Head of caudate nucleus (tissue), 42 donors: Measurements from ENCODE around the gene ZNF3.
"Not testable (repeated sequence)": the region's sequence is repeated elsewhere in the genome, so short reads cannot be mapped to it uniquely, and the experiment has no call there.

Experiments
- DNase-seq, 42 donors: peaks; one replicate each; pipeline versions ENCODE4 v3.0.0 to v3.0.0-alpha.2; 2020 to 2021; ENCODE audit warnings: mixed read lengths in 7 of 42
- intact Hi-C: fragments of 100-400 bp; cut with DNase I; formaldehyde crosslinking; loops from one replicate; pipeline ENCODE4 v1.15.0; 2022

The ZNF3 gene

DNA sequence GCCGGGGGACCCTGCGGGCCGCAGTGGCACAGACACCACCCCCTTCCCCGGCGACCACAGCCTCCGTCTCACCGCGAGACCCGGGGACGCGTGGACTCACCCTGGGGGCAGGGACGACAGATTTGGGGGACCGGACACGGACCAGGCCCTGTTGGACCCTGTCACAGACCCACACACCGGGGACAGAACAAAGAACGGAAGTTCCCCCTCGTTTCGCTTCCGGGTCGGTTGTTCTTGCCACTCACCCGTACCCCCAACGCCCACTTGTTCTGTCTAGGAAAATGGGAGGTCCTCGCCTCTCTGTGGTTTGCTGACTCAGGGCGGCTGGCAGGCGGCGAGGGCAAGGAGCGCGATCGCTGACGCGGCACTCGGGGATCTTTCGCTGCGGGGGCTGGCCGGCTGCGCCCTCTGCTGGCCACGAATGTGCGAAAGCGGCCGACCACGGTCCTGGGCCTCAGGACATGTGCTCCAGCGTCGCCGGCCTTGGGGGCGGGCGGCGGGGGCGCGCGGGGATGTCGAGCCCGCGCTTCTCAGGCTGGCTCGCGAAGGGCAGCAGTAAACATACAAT lies at the start of gene ZNF3:
Gene ZNF3 (minus strand): TSS at position 189 of the 568 bp plus-strand sequence. CDS start 4,366 bp downstream, outside the sequence.
- intact Hi-C loops, result no loop called here
- peak; percentile 97 to 100 (median 99) for DNase-seq

DNA sequence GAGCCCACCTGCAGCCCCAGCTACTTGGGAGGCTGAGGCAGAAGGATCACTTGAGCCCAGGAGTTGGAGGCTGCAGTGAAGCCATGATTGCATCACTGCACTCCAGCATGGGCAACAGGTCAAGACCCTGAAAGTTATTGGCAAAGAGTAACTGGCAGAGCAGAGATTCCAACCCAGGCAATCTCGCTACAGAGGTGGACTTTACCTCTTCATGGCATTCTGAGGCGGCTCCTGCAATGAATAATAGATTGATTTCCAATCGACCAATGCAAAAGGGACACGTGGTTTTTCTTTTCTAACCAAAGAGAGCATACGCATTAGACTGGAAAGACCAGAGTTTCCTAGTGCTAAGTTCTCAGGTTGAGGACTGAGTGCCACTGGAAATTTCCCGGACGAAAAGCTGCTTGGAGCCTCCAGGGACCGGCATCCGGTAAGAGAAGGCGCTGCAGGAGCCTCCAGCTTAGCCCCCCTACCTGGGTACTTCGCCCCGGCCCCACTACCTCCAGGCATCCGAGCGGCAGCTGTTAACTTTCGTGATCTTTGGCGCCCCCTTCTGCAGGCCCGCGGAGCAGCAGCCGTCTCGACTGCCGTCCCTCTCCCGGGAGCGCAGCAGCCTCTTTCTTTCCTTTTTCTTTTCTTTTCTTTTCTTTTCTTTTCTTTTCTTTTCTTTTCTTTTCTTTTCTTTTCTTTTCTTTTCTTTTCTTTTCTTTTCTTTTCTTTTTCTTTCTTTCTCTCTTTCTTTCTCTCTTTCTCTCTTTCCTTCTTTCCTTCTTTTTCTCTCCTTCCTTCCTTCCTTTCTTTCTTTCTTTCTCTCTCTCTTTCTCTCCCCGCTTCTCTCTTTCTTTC lies 49.3 kb upstream of the ZNF3 start:
- intact Hi-C loops, result no loop called here
- DNase-seq, result peak; percentile 46 to 94 (median 87)

DNA sequence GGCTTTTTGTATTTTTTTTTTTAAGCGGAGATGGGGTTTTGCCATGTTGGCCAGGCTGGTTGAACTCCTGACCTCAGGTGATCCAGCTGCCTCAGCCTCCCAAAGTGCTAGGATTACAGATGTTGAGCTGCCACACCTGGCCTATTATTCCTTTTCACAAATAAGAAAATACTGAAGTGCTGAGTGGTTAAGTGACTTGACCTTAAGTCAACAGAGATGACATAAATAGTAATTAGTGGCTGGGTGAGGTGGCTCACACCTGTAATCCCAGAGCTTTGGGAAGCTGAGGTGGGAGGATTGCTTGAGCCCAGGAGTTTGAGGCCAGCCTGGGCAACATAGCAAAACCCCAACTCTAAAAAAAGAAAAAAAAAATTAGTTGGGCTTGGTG lies 48.7 kb upstream of the ZNF3 start:
- intact Hi-C loops, DNase-seq: not testable (repeated sequence)

DNA sequence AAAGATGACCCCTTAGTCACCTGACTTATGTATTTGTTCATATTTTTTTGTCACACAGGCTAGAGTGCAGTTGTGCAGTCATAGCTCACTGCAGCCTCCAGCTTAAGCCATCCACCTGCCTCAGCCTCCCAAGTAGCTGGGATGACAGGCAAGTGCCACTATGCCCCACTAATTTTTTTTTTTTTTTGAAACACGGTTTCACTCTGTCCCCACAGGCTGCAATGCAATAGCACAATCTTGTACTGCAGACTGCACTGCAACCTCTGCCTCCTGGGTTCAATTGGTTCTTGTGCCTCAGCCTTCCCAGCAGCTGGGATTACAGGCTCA lies 47.1 kb upstream of the ZNF3 start:
- intact Hi-C loops, result no loop called here
- no peak for DNase-seq

DNA sequence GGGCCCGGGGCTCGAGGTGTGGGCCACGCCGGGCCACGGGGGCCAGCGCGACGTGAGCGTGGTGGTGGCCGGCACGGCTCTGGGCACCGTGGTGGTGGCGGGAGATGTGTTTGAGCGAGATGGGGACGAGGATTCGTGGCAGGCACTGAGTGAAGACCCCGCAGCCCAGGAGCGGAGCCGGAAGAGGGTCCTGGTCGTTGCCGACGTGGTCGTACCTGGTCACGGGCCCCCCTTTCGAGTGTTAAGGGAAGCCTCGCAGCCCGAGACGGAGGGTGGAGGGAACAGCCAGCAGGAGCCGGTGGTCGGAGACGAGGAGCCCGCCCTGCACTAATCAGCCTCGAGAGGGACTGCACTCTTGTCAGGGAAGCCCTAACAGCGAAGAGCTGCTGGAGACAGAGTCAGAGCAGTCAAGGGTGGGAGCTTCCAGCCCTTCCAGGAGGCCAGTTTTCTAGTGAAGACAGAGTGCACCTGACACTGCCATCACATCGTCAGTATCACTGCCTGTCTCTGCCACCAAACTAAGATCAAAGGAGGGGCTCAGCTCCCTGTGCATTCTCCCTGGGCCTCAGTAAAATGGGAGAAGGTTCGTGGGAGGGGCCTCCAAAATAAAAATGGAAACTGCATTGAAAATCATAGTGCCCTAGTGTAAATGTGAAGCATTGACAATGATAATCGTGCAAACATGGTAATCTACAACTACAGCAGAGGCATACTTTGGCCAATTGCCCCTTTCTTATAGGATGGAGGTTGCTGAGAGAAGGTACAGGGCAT lies 46.5 kb upstream of the ZNF3 start:
- DNase-seq, result peak in 27 of 42 donors; percentile 7 to 53 (median 26)
- intact Hi-C loops, result no loop called here

DNA sequence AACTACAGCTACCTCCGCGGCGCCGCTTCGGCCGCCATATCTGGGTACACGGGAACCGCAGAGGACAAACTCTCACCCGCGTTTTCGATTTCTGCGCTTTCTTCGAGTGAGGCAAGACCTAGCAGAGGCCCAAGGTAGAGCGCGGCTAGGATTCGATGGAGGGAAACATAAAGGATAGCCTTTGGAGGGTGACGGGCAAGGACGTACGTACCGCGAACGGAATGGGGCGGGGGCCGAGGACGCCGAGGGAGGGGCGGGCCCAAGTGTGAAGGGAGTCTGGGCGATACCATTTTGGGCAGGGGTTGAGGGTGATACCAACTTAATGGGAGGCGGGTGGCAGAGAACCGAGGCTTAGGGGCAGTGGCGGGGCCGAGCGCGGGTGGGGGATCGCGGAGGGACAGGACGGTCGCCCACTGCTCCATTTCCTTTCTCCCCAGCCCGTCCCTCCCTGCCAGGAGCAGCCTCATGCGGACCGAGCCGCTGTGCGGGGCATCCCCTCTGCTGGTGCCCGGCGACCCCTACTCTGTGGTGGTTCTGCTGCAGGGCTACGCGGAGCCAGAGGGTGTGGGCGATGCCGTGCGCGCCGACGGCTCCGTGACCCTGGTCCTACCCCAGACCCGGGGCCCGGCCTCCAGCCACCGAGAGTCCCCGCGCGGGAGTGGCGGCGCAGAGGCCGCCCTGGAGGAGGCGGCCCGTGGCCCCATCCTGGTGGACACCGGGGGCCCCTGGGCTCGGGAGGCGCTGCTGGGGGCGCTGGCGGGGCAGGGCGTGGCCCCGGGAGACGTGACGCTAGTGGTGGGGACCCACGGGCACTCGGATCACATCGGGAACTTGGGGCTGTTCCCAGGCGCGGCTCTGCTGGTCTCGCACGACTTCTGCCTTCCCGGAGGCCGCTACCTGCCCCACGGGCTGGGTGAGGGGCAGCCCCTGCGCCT lies 45.7 kb upstream of the ZNF3 start, which contains the start of gene MBLAC1:
Gene MBLAC1 (plus strand): TSS at position 37 of the 935 bp plus-strand sequence. CDS start 429 bp downstream, at position 466.
- intact Hi-C loops, result no loop called here
- DNase-seq, result peak; percentile 86 to 98 (median 94)

DNA sequence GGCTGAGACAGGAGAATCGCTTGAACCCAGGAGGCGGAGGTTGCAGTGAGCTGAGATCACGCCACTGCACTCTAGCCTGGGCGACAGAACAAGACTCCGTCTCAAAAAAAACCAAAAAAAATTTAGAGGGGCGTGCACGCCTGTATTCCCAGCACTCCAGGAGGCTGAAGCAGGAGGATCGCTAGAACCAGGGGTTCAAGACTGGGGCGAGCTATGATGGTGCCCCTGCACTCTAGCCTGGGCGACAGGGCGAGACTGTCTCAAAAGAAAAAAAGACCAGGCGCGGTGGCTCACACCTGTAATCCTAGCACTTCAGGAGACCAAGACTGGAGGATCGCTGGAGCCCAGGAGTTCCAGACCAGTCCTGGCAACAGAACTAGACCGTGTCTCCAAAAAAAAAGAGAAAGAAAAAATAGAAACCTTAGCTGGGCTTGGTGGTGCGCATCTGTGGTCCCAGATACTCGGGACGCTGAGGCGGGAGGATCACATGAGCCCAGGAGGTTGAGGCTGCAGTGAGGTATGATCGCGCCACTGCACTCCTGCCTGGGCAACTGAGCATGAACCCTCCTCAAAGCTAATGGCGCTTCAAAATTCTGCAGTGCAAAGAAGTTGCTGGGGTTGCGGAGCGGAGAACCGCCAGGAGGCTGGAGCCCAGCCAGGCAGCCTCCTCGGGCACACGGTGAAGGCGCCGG lies 44.9 kb upstream of the ZNF3 start:
- peak in 6 of 42 donors; percentile 15 to 58 (median 25) for DNase-seq
- intact Hi-C loops, result no loop called here

DNA sequence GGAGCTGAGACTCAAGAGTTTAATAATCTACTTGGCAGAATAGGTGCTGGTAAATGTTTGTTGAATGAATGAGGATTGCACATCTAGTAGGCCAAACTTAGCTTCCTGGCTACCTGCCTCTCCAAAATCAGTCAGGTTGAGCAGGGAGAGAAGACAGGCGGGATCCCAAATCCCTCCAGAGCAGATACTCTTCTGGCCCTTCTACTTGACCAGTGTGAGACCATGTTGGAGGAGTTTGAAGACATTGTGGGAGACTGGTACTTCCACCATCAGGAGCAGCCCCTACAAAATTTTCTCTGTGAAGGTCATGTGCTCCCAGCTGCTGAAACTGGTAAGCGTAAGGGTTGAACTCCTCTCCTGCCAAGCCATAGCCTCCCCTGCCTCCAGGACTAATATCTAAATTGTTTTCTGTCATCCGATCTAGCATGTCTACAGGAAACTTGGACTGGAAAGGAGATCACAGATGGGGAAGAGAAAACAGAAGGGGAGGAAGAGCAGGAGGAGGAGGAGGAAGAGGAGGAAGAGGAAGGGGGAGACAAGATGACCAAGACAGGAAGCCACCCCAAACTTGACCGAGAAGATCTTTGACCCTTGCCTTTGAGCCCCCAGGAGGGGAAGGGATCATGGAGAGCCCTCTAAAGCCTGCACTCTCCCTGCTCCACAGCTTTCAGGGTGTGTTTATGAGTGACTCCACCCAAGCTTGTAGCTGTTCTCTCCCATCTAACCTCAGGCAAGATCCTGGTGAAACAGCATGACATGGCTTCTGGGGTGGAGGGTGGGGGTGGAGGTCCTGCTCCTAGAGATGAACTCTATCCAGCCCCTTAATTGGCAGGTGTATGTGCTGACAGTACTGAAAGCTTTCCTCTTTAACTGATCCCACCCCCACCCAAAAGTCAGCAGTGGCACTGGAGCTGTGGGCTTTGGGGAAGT lies 43.0 kb upstream of the ZNF3 start:
- intact Hi-C loops, result no loop called here
- no peak for DNase-seq

DNA sequence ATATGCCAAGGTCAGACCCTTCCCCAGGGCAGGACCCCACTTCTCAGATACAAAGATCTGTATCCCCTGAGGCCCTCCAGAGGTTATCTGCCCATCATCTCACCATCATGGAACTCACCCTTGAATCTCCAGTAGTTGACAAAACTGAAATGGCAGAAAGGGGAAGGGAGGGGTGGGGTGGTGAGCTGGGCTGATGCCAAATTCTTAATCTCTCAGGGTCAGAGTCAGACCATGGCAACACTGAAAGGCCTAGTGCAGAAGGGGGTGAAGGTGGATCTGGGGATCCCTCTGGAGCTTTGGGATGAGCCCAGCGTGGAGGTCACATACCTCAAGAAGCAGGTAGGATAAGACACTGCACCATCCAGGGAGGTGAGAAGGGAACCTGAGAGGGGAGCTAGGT lies 41.0 kb upstream of the ZNF3 start:
- no peak for DNase-seq
- intact Hi-C loops, result no loop called here

DNA sequence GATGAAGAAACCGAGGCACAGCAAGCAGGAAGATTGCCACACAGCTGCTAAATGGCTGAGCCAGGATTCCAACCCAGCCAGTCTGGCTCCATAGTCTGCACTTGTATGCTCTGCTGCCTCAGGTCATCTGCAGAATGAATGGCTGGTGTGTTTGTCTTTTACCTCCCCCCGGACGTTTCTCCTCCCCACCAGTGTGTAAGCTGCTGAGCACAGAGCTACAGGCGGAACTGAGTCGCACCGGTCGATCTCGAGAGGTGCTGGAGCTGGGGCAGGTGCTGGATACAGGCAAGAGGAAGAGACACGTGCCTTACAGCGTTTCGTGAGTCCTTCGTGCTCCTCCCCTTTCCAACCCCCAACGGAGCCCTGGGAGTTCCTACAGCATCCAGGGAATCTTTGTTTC lies 40.5 kb upstream of the ZNF3 start:
- intact Hi-C loops, result no loop called here
- no peak for DNase-seq

DNA sequence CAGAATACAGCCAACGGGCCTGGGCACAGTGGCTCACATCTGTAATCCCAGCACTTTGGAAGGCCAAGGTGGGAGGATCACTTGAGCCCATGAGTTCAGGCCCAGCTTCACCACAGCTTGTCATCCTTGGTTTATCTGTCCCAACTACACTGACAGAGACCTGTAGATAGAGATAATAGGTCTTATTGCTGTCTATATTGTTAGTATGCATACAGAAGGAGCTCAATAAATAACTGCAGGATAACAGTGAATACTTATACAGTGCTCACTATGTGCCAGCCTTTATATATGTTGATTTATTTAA lies 39.2 kb upstream of the ZNF3 start:
- intact Hi-C loops, result no loop called here
- DNase-seq, result no peak

DNA sequence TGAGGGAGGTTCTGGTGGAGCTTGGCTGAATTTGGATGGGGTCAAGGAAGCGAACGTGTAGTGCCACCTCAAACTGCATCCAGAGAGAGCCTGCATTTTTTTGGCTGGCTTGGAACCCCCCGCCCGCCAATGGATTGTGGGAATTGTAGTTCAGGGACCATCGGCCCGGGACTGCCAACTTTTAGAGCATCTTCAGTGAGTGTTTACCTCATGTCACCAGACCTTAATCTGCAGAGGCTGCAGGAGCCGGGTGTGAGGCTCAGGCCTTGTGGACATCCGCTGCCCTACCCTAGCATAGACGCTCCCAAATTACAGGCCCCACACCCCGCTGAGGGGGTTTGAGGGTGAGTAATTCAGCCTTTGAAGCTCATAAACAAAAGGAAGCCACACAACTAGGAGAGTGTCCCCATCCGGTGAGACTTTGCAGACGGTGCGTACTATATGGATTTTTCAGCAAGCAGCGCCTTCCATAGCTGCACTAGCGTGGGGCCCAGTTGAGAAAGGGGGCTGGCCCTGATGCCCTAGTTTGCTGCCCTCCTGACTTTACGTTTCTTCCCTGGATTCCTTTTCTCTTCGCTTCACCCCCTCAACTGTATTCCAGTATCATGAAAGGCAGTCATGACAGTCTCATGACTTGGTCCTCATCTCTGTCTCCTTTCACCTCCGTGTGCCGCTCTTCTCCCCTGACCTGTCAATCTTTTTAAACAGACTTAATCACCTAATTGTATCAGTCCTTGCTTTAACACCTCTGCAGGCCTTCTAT lies 38.6 kb upstream of the ZNF3 start:
- intact Hi-C loops, result no loop called here
- peak; percentile 69 to 92 (median 83) for DNase-seq

DNA sequence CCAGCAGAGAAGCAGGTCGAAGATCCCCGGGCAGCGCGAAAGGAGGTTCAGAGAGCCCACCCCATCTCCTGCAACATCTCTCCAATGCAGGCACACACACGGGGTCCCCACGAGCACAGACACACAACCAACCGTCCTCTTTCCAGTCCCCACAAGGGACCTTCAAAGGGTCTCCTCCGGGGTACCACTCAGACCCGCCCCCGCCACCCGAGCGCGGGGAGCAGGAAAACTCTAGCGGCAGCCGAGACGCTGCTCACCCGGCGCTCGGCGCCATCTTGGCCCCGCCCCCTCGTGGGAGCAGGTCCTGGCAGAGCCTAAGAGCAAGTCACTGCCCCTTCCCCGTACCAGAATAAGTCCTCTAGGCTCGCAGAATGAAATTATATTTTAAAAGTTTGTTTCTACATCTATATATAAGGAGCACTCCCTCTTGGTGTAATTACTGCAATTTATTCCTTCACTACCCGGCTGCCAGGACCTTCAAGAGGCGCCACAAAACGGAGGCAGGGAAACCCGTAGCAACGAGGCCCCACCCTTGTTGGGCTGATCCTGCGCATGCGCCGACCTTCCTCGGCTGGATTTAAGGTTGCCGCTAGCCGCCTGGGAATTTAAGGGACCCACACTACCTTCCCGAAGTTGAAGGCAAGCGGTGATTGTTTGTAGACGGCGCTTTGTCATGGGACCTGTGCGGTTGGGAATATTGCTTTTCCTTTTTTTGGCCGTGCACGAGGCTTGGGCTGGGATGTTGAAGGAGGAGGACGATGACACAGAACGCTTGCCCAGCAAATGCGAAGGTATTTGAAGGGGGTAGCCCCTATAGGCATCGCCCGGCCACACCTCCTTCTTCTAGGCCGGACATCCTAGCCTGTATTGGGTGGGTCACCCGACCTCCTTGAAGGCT lies 37.8 kb upstream of the ZNF3 start, which contains the start of the genes CNPY4 and TAF6:
Gene CNPY4 (plus strand): TSS at position 563 of the 898 bp plus-strand sequence. CDS start 111 bp downstream, at position 674.
Gene TAF6 (minus strand): TSS at position 287 of the 898 bp plus-strand sequence. CDS start 5,149 bp downstream, outside the sequence.
- peak; percentile 93 to 99 (median 97) for DNase-seq
- intact Hi-C loops, result no loop called here

DNA sequence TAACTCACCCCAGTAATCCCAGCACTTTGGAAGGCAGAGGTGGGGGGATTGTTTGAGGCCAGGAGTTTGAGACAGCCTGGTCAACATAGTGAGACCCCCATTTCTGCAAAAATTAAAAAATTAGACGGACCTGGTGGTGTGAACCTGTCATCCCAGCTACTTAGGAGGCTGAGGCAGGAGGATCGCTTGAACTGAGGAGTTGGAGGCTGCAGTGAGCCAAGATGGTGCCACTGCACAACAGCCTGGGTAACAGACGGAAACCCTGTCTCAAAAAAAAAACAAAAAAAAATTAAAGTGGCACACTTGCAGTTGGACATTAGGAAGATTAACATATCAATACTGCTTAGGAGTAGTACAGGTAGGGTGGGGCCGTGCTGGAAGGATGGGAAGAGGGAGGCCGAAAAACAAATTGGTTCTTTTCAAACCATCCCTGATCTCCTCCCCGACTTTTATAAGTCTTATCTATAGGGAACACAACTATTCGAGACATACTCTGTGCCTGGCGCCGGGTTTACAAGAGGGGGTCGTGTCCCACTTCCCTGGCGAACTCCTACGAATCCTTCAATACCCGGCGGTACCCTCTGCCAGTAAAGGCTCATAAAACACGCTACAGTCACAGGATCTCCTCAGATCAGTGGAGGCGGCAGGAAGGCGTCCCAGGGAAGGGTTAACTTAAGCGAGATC lies 37.0 kb upstream of the ZNF3 start:
- no peak for DNase-seq
- intact Hi-C loops, result no loop called here

DNA sequence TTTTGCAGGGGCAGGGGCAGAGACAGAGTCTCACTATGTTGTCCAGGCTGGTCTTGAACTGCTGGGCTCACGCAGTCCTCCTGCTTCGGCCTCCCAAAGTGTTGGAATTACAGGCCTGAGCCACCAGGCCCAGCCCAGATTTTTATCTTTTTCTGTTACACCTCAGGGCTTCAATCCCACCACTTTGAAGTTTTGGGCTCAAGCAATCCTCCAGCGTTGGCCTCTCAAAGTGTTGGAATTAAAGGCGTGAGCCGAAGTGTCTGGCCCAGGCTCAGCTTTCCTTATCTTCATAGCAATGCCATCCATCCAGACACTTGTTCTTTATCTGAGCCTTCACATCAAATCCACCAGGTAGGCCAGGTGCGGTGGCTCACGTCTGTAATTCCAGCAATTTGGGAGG lies 33.5 kb upstream of the ZNF3 start:
- intact Hi-C loops, result no loop called here
- DNase-seq, result no peak
